Measurements from ENCODE around the gene PRKCH.

Gene PRKCH

GRCh38 chr14:61358554-61359226, 37.3 kb downstream of the PRKCH start:
- H3K9me3 ChIP-seq (ENCODE audit: control insufficient read depth, low read length), result no peaks in the 10 kb centered on the region
- H3K4me1 ChIP-seq (ENCODE audit: control insufficient read depth, insufficient read depth, low read length), result no peaks in the 10 kb centered on the region
- H3K9ac ChIP-seq (ENCODE audit: low read length), result no peak overlapping the region
- no peaks in the 10 kb centered on the region for H3K36me3 ChIP-seq (ENCODE audit: control insufficient read depth, insufficient read depth, low read length)
- no peaks in the 10 kb centered on the region for H3K27me3 ChIP-seq (ENCODE audit: control insufficient read depth, insufficient read depth, low read length)
- H3K4me3 ChIP-seq (ENCODE audit: low read length), result no peak overlapping the region

DNA sequence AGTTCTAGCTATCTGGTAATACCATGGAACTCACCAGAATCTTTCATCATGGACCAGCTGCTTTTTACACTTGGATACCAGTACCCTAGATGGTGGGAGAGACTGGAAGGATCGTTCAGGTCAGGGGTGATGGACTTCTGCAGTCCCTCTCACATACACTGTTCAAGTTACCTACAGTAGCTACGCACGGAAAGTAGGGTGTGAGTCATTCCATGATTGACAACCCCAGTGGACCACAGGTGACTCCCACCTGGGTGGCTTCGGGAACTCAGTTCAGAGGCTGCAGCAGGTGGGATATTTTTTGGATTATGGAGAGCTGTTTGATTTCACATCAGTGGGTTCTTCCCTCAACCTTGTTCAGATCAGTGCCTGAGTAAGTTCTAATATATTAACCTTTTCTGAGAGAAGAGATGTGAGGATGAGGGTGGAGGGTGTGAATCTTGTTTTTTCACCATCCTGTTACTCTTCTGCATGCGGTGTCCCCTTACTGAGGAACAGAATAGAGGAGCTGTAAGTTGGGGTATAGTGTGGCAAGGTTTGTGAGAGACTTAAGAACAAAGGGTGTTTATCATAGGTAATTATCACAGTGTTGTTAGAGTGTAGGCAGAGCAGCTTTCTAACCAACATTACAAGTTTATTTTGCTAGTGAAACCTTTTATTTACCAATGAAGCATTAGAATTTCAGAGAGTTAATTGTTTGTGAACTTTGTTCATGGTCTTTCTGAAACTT, 39.6 kb downstream of the PRKCH start:
- Histone ChIP-seq H3K36me3 (ENCODE audit: control insufficient read depth, insufficient read depth, low read length) (no peaks in the 10 kb centered on the region), H3K4me3 (ENCODE audit: low read length) (no peak overlapping the region), H3K4me1 (ENCODE audit: control insufficient read depth, insufficient read depth, low read length) (no peaks in the 10 kb centered on the region), H3K27me3 (ENCODE audit: control insufficient read depth, insufficient read depth, low read length) (no peaks in the 10 kb centered on the region), H3K9me3 (ENCODE audit: control insufficient read depth, low read length) (no peaks in the 10 kb centered on the region), H3K9ac (ENCODE audit: low read length) (no peak overlapping the region)

GRCh38 chr14:61362072-61362750, 40.8 kb downstream of the PRKCH start:
- H3K36me3 ChIP-seq (ENCODE audit: control insufficient read depth, insufficient read depth, low read length), result no peaks in the 10 kb centered on the region
- no peaks in the 10 kb centered on the region for H3K4me1 ChIP-seq (ENCODE audit: control insufficient read depth, insufficient read depth, low read length)
- H3K4me3 ChIP-seq (ENCODE audit: low read length), result no peak overlapping the region
- H3K27me3 ChIP-seq (ENCODE audit: control insufficient read depth, insufficient read depth, low read length), result no peaks in the 10 kb centered on the region
- H3K9ac ChIP-seq (ENCODE audit: low read length), result no peak overlapping the region
- no peaks in the 10 kb centered on the region for H3K9me3 ChIP-seq (ENCODE audit: control insufficient read depth, low read length)

GRCh38 chr14:61364243-61364642, 42.9 kb downstream of the PRKCH start:
- no peaks in the 10 kb centered on the region for H3K4me1 ChIP-seq (ENCODE audit: control insufficient read depth, insufficient read depth, low read length)

DNA sequence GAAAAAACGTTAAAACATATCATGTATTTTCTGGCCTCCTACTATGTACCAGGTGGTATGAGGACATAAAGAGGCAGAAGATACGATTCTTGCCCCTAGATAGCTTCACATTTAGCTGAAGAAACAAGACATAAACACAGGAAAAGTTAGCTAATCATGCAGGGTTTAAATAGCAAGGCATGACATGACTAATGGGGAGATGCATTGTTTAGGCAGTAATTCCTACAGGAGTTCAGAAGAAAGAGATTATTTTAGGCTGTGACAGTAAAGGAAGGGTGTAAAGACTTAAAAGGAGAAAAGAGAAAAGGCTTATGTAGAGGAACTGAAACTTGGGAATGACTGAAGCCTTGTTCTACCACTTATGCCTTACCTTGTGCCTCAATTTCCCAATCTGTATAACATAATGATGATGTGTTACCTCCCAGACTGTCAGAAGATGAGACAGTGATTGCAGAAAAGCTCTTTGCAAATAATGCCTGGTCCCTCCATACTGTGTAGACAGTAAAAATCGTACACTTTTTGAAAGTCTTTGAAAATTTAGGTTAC, 44.4 kb downstream of the PRKCH start:
- no peaks in the 10 kb centered on the region for H3K4me1 ChIP-seq (ENCODE audit: control insufficient read depth, insufficient read depth, low read length)
- H3K9me3 ChIP-seq (ENCODE audit: control insufficient read depth, low read length), result no peaks in the 10 kb centered on the region

More at GRCh38 chr14:61364243-61364642, 42.9 kb downstream of the PRKCH start:
- no peaks in the 10 kb centered on the region for H3K36me3 ChIP-seq (ENCODE audit: control insufficient read depth, insufficient read depth, low read length)
- H3K9me3 ChIP-seq (ENCODE audit: control insufficient read depth, low read length), result no peaks in the 10 kb centered on the region
- H3K27me3 ChIP-seq (ENCODE audit: control insufficient read depth, insufficient read depth, low read length), result no peaks in the 10 kb centered on the region
- H3K9ac ChIP-seq (ENCODE audit: low read length), result no peak overlapping the region
- no peak overlapping the region for H3K4me3 ChIP-seq (ENCODE audit: low read length)

GRCh38 chr14:61368114-61368710, 46.8 kb downstream of the PRKCH start:
- no peaks in the 10 kb centered on the region for H3K36me3 ChIP-seq (ENCODE audit: control insufficient read depth, insufficient read depth, low read length)
- no peak overlapping the region for H3K4me3 ChIP-seq (ENCODE audit: low read length)
- no peaks in the 10 kb centered on the region for H3K9me3 ChIP-seq (ENCODE audit: control insufficient read depth, low read length)
- H3K27me3 ChIP-seq (ENCODE audit: control insufficient read depth, insufficient read depth, low read length), result no peaks in the 10 kb centered on the region
- H3K4me1 ChIP-seq (ENCODE audit: control insufficient read depth, insufficient read depth, low read length), result no peaks in the 10 kb centered on the region
- no peak overlapping the region for H3K9ac ChIP-seq (ENCODE audit: low read length)

More for the DNA sequence above, 44.4 kb downstream of the PRKCH start:
- no peak overlapping the region for H3K9ac ChIP-seq (ENCODE audit: low read length)
- no peaks in the 10 kb centered on the region for H3K27me3 ChIP-seq (ENCODE audit: control insufficient read depth, insufficient read depth, low read length)
- no peak overlapping the region for H3K4me3 ChIP-seq (ENCODE audit: low read length)
- no peaks in the 10 kb centered on the region for H3K36me3 ChIP-seq (ENCODE audit: control insufficient read depth, insufficient read depth, low read length)

- Histone ChIP-seq H3K9me3 (ENCODE audit: control insufficient read depth, low read length) (no peaks in the 10 kb centered on the region), H3K36me3 (ENCODE audit: control insufficient read depth, insufficient read depth, low read length) (no peaks in the 10 kb centered on the region), H3K4me1 (ENCODE audit: control insufficient read depth, insufficient read depth, low read length) (no peaks in the 10 kb centered on the region)
Measured at GRCh38 chr14:61368781-61369453, 47.5 kb downstream of the PRKCH start.

GRCh38 chr14:61369454-61369810, 48.1 kb downstream of the PRKCH start:
- Histone ChIP-seq H3K27me3 (ENCODE audit: control insufficient read depth, insufficient read depth, low read length) (no peaks in the 10 kb centered on the region), H3K9ac (ENCODE audit: low read length) (no peak overlapping the region), H3K4me1 (ENCODE audit: control insufficient read depth, insufficient read depth, low read length) (no peaks in the 10 kb centered on the region), H3K4me3 (ENCODE audit: low read length) (no peak overlapping the region), H3K36me3 (ENCODE audit: control insufficient read depth, insufficient read depth, low read length) (no peaks in the 10 kb centered on the region), H3K9me3 (ENCODE audit: control insufficient read depth, low read length) (no peaks in the 10 kb centered on the region)

More at GRCh38 chr14:61368781-61369453, 47.5 kb downstream of the PRKCH start:
- Histone ChIP-seq H3K27me3 (ENCODE audit: control insufficient read depth, insufficient read depth, low read length) (no peaks in the 10 kb centered on the region), H3K4me3 (ENCODE audit: low read length) (no peak overlapping the region), H3K9ac (ENCODE audit: low read length) (no peak overlapping the region)

GRCh38 chr14:61372379-61372778, 51.0 kb downstream of the PRKCH start:
- Histone ChIP-seq H3K9me3 (ENCODE audit: control insufficient read depth, low read length) (no peaks in the 10 kb centered on the region), H3K4me1 (ENCODE audit: control insufficient read depth, insufficient read depth, low read length) (no peaks in the 10 kb centered on the region), H3K4me3 (ENCODE audit: low read length) (no peak overlapping the region), H3K9ac (ENCODE audit: low read length) (no peak overlapping the region), H3K36me3 (ENCODE audit: control insufficient read depth, insufficient read depth, low read length) (no peaks in the 10 kb centered on the region), H3K27me3 (ENCODE audit: control insufficient read depth, insufficient read depth, low read length) (no peaks in the 10 kb centered on the region)

- Histone ChIP-seq H3K36me3 (ENCODE audit: control insufficient read depth, insufficient read depth, low read length) (no peaks in the 10 kb centered on the region), H3K4me1 (ENCODE audit: control insufficient read depth, insufficient read depth, low read length) (no peaks in the 10 kb centered on the region), H3K9me3 (ENCODE audit: control insufficient read depth, low read length) (no peaks in the 10 kb centered on the region), H3K9ac (ENCODE audit: low read length) (no peak overlapping the region), H3K4me3 (ENCODE audit: low read length) (no peak overlapping the region), H3K27me3 (ENCODE audit: control insufficient read depth, insufficient read depth, low read length) (no peaks in the 10 kb centered on the region)
Measured at GRCh38 chr14:61372842-61373555, 51.6 kb downstream of the PRKCH start.

DNA sequence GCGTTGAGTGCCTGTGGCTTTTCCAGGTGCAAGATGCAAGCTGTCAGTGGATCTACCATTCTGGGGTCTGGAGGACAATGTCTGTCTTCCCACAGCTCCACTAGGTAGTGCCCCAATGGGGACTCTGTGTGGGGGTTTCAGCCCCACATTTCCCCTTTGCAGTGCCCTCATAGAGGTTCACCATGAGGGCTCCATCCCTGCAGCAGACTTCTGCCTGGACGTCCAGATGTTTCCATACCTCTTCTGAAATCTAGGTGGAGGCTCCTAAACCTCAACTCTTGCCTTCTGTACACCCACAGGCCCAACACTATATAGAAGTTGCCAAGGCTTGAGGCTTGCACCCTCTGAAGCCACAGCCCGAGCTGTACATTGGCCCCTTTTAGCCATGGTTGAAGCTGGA, 52.9 kb downstream of the PRKCH start:
- Histone ChIP-seq H3K4me3 (ENCODE audit: low read length) (no peak overlapping the region), H3K9ac (ENCODE audit: low read length) (no peak overlapping the region), H3K9me3 (ENCODE audit: control insufficient read depth, low read length) (no peaks in the 10 kb centered on the region), H3K27me3 (ENCODE audit: control insufficient read depth, insufficient read depth, low read length) (no peaks in the 10 kb centered on the region), H3K4me1 (ENCODE audit: control insufficient read depth, insufficient read depth, low read length) (no peaks in the 10 kb centered on the region), H3K36me3 (ENCODE audit: control insufficient read depth, insufficient read depth, low read length) (no peaks in the 10 kb centered on the region)

All from mucosa of stomach (tissue), 1 donor.